Aorta (tissue), 5 donors: ENCODE data around the gene MTF2. TPM values are rescaled to one million over a fixed set of nuclear protein-coding genes. Genes with fewer than 3 reads are reported as not detected.

Experiments used
- ATAC-seq: fragments of 200-7000 bp; cut with Tn5 transposase; one replicate; pipeline ENCODE4 v1.9.1; 2022; ENCODE audit warnings: moderate library complexity; ENCODE audit not compliant: low FRiP score
- DNase-seq, 2 donors: peaks; one replicate each; pipeline ENCODE4 v3.0.0-alpha.2; 2020
- H3K27ac ChIP-seq, 2 donors: one replicate each; pipeline ENCODE4 v1.5.1; 2013; ENCODE audit warnings: low read length in 2 of 2, mild to moderate bottlenecking in 2 of 2, moderate library complexity in 2 of 2, control low read depth in 1 of 2, inconsistent platforms in 1 of 2, low read depth in 1 of 2
- H3K27me3 ChIP-seq, 2 donors: one replicate each; pipeline ENCODE4 v1.6.1; 2013; ENCODE audit warnings: control low read depth in 1 of 2, low read length in 1 of 2, mild to moderate bottlenecking in 1 of 2, moderate library complexity in 1 of 2; ENCODE audit not compliant: insufficient read depth in 2 of 2, control insufficient read depth in 1 of 2
- H3K36me3 ChIP-seq, 2 donors: one replicate each; pipeline ENCODE4 v1.6.1; 2013; ENCODE audit warnings: control low read depth in 1 of 2, low read length in 1 of 2, mild to moderate bottlenecking in 1 of 2; ENCODE audit not compliant: insufficient read depth in 2 of 2, control insufficient read depth in 1 of 2
- H3K4me1 ChIP-seq, 2 donors: one replicate each; pipeline ENCODE4 v1.6.1; 2013; ENCODE audit warnings: low read length in 2 of 2, control low read depth in 1 of 2, mild to moderate bottlenecking in 1 of 2, moderate library complexity in 1 of 2; ENCODE audit not compliant: insufficient read depth in 2 of 2, control insufficient read depth in 1 of 2
- H3K4me3 ChIP-seq, 2 donors: one replicate each; pipeline ENCODE4 v1.5.1; 2013; ENCODE audit warnings: low read length in 2 of 2, control low read depth in 1 of 2, mild to moderate bottlenecking in 1 of 2
- H3K9me3 ChIP-seq: one replicate; pipeline ENCODE4 v1.6.1; 2013; ENCODE audit warnings: mild to moderate bottlenecking, low read length; ENCODE audit not compliant: control insufficient read depth
- WGBS, 2 donors: extraction: QIAGEN DNeasy Blood & Tissue Kit; methylation state at CpG; one replicate each; pipeline ENCODE4 v1.1.7; 2013; 5-methylcytosine and 5-hydroxymethylcytosine counted together
- intact Hi-C, 2 donors: fragments of 100-400 bp; cut with DNase I; formaldehyde crosslinking; loops; one replicate each; pipeline versions ENCODE4 v1.14.2 to v1.15.0; 2022
- polyA plus RNA-seq, 2 donors: library from polyadenylated mRNA; stranded (reverse); fragments of 200-250 nt; gene quantifications; one replicate each; pipeline ENCODE4 v1.2.3, GENCODE V29; 2013
- total RNA-seq, 2 donors: library from RNA; stranded (reverse); fragmentation: NEBNext Ultra II Directional; extraction: Animal tissue kit (Norgen Biotek cat#: 25700); gene quantifications; one replicate each; pipeline ENCODE4 v1.2.1, GENCODE V29; 2021
- donor health status: healthy with polysubstance abuse.
- donor health status: Bipolar disorder and iron deficiency.
- donor health status: DM: no; HTN: no; CAD: no.
- donor health status: DM: no; HTN: no; CAD: no.
- donor health status: DM: yes; HTN: yes; CAD: no.

MTF2 gene
- total and polyA plus RNA-seq, 4 donors = 6.6 to 32.7 (median 13.1) TPM

DNA sequence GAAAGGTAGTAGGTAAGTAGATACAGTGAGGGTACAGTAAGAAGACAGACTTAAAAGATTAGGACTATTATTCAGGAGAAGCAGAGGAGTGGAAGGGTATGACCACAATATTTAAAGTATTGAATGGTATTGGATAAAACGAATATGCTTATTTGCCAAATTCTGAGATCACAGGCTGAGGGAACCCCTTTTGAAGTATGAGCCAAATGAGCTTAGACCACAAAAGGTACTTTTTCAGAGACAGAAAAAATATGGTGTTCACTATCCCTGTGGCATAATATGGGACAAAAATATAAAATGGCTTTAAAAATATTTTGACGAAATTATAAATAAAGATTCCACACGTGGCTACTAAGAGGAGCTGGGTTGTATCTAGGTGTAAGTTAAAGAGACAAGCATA, 880 bp upstream of the MTF2 start:
- Histone ChIP-seq H3K4me1 (no peaks in the 10 kb centered on the region), H3K27me3 (no peaks in the 10 kb centered on the region), H3K27ac (no peak overlapping the region), H3K4me3 (peak overlapping the region; percentile 84 to 98), H3K36me3 (no peaks in the 10 kb centered on the region), H3K9me3 (no peaks in the 10 kb centered on the region)
- WGBS, 2 donors = 20 to 22% methylated on average over 3 of the region's 3 CpGs
- intact Hi-C loops = loop anchor here in 1 of 2 donors (5.0 kb wide), 1 partner anchor 104 kb away; the partner anchor contains the start of genes CCDC18 and TMED5
- no peak for ATAC-seq
- no peak for DNase-seq

DNA sequence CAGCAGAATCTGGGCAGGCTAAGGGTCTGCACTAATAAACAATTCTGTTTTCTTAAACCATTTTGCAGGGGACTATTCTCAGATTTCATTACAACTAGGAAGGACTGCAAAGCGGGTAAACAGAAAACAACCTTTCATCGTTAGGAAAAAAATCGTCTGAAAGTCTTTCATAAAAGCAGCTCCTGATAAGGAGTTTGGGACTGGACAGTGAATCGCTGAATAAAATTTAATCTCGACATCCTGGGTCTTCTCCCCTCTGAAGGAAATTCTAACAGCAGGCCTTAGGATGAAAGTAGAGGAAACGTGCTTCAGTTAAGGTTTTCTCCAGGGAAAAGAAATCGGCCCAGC, 471 bp upstream of the MTF2 start:
- 1% methylated on average over 7 of the region's 7 CpGs for WGBS, 2 donors
- Histone ChIP-seq H3K4me3 (peak overlapping the region; percentile 84 to 98), H3K4me1 (no peaks in the 10 kb centered on the region), H3K27me3 (no peaks in the 10 kb centered on the region), H3K36me3 (no peaks in the 10 kb centered on the region), H3K27ac (no peak overlapping the region), H3K9me3 (no peaks in the 10 kb centered on the region)
- intact Hi-C loops = loop anchor here in 1 of 2 donors (5.0 kb wide), 1 partner anchor 104 kb away; the partner anchor contains the start of genes CCDC18 and TMED5
- no peak for DNase-seq
- no peak for ATAC-seq

DNA sequence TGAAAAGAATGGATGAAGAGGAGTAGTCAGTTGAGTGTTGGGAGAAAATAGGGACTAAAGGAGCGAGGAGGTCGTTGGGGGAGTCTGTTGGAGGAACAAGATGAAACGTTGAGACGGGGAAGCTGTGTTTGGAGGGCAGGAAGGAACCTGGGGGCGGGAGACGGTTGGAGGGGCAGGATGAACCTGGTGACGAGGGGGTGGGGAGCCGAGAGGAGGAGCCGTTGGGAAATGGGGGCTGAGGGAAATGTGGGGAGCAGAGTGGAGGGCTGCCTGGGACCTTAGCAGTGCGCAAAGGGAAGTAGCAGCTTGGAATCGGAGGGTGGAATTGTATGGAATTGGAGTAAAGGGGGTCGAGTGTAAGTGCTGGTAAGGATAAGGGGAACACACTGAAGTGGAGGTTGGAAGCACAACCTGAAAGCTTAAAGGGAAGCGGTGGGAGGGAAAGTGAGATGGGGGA, 630 bp downstream of the MTF2 start:
- ATAC-seq (peak; percentile 17), DNase-seq (peak in 1 of 2 donors; percentile 76)
- Histone ChIP-seq H3K27me3 (no peaks in the 10 kb centered on the region), H3K9me3 (no peaks in the 10 kb centered on the region), H3K4me1 (no peaks in the 10 kb centered on the region), H3K4me3 (peak overlapping the region; percentile 86 to 98), H3K36me3 (no peaks in the 10 kb centered on the region), H3K27ac (no peak overlapping the region)
- 1% methylated on average over 13 of the region's 13 CpGs for WGBS, 2 donors
- intact Hi-C loops = loop anchor here (5.0 to 10.0 kb wide), 2 partner anchors 103 to 105 kb away; partner anchors contain the start of genes CCDC18 (in 2 of the 2) and TMED5 (in 2 of the 2)

DNA sequence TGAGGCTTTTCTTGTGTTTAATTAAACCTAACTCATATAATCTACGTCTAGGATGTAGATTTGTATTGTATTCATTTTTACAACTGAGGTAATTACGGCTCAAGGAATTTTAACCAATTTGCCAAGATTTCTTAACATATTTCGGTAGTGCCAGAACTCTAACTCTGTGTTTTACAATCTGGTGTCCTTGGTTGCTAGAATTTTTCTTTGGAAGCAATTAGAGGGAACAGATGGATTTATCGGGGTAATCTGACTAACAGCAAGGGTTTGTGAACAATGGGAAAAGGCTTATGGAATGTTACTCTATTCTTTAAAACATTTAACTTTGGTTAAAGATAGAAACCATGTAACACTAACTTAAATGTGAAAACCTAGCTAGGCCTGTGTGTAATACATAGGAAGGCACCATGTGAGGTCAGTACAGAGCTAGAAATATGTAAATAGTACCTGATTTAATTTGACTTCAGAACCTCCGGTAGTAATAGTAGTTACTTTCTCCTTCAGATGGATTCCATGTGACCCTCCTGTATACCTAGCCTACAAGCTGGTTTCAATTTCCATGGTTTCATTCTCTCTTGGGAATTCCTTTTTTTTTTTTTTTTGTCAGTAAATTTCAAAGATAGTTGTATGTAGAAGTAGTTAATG, 1.2 kb downstream of the MTF2 start:
- WGBS, 2 donors = 0 to 2% methylated on average over 5 of the region's 5 CpGs
- H3K27me3 ChIP-seq = no peaks in the 10 kb centered on the region
- no peak for DNase-seq
- intact Hi-C loops = loop anchor here in 1 of 2 donors (10.0 kb wide), 1 partner anchor 104 kb away; the partner anchor contains the start of genes CCDC18 and TMED5
- no peaks in the 10 kb centered on the region for H3K36me3 ChIP-seq
- H3K27ac ChIP-seq = no peak overlapping the region
- no peaks in the 10 kb centered on the region for H3K9me3 ChIP-seq
- H3K4me1 ChIP-seq = no peaks in the 10 kb centered on the region
- peak; percentile 46 for ATAC-seq
- peak overlapping the region; percentile 86 to 98 for H3K4me3 ChIP-seq

DNA sequence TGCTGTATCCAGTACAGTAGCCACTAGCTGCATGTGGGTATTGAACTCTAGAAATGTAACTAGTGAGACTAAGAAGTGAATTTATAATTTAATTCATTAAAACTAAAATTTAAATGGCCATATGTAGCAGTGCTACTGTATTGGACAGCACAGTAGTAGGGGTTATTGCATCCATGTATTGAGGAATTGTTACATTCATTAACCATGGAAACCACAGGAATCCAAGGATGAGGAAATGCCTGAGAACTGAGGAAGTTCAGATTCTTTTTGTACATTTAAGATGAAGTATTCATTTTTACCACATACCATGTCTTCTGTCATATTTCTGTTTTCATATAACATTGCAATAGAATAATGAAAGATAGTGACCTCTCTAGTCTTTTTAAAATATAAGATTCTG, 2.6 kb downstream of the MTF2 start:
- DNase-seq (no peak), ATAC-seq (no peak)
- Histone ChIP-seq H3K27me3 (no peaks in the 10 kb centered on the region), H3K9me3 (no peaks in the 10 kb centered on the region), H3K4me3 (no peak overlapping the region), H3K36me3 (no peaks in the 10 kb centered on the region), H3K4me1 (no peaks in the 10 kb centered on the region), H3K27ac (no peak overlapping the region)
- intact Hi-C loops = loop anchor here in 1 of 2 donors (10.0 kb wide), 1 partner anchor 103 kb away; the partner anchor contains the start of genes CCDC18 and TMED5

DNA sequence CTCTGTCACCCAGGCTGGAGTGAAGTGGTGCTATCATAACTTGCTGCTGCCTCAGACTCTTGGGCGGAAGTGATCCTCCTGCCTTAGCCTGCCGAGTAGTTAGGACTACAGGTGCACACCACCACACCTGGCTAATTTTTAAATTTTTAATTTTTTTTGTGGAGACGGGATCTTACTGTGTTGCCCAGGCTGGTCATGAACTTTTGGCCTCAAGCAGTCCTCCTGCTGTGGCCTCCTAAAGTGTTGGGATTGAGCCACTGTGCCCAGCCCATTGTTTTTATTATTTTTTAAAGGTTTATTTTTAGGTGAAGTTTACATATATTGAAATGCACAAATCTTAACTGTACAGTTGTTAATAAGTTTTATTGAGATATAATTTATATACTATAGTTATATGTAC, 3.2 kb downstream of the MTF2 start:
- H3K27me3 ChIP-seq = no peaks in the 10 kb centered on the region
- no peaks in the 10 kb centered on the region for H3K9me3 ChIP-seq
- ATAC-seq (no peak), DNase-seq (no peak)
- H3K36me3 ChIP-seq = no peaks in the 10 kb centered on the region
- no peaks in the 10 kb centered on the region for H3K4me1 ChIP-seq
- H3K4me3 ChIP-seq = no peak overlapping the region
- H3K27ac ChIP-seq = no peak overlapping the region
- intact Hi-C loops = loop anchor here in 1 of 2 donors (10.0 kb wide), 1 partner anchor 102 kb away; the partner anchor contains the start of genes CCDC18 and TMED5
- 88 to 92% methylated on average over 3 of the region's 3 CpGs for whole genome bisulfite sequencing, 2 donors

DNA sequence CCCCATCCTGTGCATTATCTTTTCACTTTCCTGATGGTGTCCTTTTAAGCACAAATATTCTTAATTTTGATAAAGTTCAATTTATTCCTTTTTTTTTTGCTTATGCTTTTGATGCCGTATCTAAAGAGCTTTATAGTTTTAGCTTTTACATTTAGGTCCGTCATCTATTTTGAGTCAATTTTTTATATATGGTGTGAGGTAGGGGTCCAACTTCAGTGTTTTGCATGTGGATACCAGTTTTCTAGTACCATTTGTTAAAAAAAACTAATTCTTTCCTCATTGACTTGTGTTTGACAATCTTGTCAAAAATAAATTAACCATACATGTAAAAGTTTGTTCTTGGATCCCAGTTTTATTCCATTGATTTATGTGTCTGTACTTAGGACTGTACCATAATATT, 4.9 kb downstream of the MTF2 start:
- no peak for DNase-seq
- H3K27ac ChIP-seq = no peak overlapping the region
- H3K27me3 ChIP-seq = no peaks in the 10 kb centered on the region
- no peaks in the 10 kb centered on the region for H3K4me1 ChIP-seq
- no peak for ATAC-seq
- no peak overlapping the region for H3K4me3 ChIP-seq
- intact Hi-C loops = loop anchor here in 1 of 2 donors (10.0 kb wide), 1 partner anchor 101 kb away; the partner anchor contains the start of genes CCDC18 and TMED5
- H3K9me3 ChIP-seq = no peaks in the 10 kb centered on the region
- no peaks in the 10 kb centered on the region for H3K36me3 ChIP-seq
- 98% methylated on average over 2 of the region's 2 CpGs for WGBS, 2 donors

DNA sequence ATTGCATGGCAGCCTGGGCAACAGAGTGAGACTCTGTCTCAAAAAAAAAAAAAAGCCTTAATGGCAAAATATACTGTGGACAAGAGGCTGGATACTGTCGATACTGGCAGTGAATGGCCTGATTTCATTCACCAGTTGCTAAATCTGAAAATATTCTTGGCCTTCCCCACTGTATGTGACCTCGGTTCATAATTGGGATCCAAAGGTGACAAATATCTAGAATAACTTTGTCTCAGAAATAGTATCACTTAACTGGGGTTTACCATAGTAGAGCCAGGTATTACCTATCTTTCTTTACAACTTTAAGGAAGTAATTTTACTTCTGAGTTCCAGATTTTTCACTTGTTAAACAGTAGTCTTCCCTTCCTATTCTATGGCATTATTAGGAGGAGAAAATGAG, 8.4 kb downstream of the MTF2 start:
- WGBS, 2 donors = 66 to 85% methylated on average over 2 of the region's 2 CpGs
- no peaks in the 10 kb centered on the region for H3K4me1 ChIP-seq
- DNase-seq (no peak), ATAC-seq (no peak)
- H3K4me3 ChIP-seq = no peak overlapping the region
- no peak overlapping the region for H3K27ac ChIP-seq
- H3K9me3 ChIP-seq = no peaks in the 10 kb centered on the region
- intact Hi-C loops = loop anchor here in 1 of 2 donors (10.0 kb wide), 1 partner anchor 97 kb away; the partner anchor contains the start of genes CCDC18 and TMED5
- no peaks in the 10 kb centered on the region for H3K36me3 ChIP-seq
- H3K27me3 ChIP-seq = no peaks in the 10 kb centered on the region
